Measurements from ENCODE around the gene SEPTIN5.
"Not testable (repeated sequence)": the region's sequence is repeated elsewhere in the genome, so short reads cannot be mapped to it uniquely, and the experiment has no call there.

The SEPTIN5 gene

DNA sequence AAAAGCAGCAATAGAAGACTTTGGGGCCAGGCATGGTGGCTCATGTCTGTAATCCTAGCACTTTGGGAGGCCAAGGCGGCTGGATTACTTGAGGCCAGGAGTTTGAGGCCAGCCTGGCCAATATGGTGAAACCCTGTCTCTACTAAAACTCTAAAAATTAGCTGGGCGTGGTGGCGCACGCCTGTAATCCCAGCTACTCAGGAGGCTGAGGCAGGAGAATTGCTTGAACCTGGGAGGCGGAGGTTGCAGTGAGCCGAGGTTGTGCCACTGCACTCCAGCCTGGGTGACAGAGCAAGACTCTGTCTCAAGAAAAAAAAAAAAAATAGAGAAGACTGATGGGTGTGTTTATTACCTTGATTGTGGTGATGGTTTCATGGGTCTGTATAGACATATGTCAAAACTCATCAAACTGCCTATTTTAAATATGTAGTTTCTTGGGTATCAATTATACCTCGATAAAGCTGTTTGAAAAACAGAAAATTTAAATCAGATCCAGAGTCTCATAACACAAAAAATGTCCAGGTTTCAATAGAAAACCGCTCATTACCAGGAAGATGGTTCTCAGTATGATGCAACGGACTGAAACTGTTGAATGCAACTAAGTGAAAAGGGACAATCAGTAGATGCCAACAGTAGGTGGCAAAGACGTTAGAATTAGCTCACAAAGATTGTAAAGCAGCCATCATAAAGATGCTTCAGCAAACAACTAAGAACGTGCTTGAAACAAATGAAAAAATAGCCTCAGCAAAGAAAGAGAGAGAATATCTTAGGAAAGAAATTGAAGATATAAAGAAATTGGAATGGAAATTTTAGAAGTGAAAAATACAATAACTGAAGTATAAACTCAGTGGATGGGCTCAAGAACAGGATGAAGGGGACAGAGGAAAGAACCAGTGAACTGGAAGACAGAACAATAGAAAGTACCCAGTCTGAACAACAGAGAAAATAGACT is 33.1 kb upstream of the SEPTIN5 start:
- no peak for DNase-seq

DNA sequence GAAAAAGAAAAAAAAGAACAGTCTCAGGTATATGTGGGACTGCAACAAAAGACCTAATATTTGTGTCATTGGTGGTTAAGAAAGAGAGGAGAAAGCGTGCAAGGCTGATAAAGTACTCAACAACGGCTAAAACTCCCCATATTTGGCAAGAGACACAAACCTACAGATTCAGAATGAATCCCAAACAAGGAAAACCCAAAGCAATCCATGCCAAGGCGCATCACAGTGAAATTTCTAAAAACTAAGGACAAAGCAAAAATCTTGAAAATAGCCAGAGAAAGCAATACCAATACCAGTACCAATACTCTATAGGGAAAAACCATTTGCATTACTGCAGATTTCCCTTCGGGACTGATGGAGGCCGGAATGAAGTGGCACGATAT is 32.4 kb upstream of the SEPTIN5 start:
- DNase-seq: no peak

DNA sequence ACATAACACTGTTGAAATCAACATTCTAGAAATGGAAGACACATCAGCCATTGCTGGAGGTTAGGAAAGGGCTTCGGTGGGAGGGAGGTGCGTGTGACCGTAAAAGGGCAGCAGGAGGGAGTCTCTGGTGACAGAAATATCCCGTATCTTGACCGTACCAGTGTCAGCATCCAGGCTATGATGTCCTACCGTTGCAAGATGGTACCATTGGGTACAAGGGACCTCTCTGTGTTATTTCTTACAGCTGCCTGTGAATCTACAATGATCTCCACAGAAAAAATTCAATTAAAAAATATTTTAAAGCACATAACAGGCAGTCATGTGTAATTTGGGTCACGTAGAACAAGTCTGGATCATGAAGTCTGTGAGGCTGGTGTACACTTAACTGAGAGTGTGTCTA is 27.4 kb upstream of the SEPTIN5 start:
- DNase-seq: no peak

DNA sequence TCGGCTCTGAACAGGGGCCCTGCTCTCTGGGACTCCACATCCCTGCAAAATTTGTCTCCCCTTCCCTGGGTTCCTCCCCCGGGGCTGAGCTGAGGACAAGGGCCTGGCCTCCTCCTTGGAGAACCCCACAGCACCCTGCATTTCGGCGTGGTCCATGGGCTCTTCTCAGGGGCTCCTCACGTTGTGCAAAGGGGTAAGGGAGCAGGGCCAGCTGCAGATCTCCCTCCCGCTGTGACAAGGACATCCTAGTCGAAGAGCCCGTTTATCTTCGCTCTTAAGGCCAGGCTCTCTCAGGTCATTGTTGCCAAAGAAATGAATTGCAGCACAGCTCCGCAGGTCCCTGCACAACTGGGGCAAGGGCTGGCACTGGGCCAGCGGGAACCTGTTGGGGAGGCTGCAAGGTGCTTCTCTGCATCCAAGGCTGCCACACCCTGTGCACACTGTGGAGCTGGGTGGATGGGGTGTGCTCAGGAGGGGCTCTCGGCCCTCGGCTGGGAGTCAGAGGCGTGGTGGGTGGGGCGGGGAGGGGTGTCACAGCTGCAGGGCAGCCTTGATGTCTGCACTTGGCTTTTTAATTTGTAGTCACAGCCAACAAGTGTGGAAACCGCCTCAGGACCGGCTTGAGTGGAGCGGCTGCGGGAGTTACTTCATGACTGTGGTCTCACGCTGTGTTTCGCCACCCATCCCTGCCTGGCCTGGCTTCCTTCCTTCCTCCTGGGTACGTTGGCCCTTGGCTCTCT is 26.6 kb upstream of the SEPTIN5 start:
- no peak for DNase-seq

DNA sequence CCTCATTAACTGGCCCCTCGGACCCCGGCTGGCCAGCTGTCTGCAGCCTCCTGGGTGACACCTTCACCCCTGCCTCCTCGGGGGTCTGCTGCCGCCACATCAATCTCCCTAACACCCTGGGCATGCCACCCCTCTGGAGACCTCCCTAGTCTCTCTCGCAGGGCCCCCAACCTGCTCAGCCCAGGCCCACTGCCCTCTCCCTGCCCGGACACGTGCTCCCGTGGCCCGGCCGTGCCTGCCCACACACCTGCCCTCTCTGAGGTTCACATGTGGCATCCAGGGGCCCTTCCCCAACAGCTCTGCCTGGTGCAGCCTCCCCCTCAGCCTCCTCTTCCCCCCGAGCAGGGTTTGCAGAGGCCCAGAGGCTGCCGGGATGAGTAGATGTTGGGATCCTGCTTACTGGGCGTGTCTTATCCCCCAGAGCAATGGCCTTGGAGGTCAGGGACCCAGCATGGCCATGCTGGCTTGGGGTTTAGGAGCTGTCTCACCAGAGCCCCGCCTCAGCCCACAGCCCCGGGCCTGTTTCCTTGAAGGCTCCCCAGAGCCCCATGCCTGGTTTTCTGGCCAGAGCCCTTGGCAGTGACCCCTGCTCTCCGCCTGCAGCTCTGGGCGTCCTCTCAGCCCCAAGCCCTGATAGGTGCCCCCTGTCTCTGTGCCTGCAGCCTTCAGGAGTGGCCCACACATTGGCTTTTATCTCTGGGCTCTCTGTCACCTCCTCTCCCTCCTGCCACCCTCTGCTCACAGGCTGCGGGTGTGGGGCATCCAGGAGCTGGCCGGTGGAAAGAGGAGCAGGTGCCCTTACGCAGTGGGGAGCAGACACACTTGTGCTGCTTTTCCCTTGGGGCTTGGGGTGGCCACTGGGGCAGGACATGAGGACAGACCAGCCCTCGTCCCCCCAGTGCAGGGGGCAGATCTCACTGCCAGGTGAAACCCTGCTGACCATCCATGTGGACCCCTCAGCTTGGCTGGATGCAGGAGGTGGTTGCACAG is 25.7 kb upstream of the SEPTIN5 start:
- no peak for DNase-seq

DNA sequence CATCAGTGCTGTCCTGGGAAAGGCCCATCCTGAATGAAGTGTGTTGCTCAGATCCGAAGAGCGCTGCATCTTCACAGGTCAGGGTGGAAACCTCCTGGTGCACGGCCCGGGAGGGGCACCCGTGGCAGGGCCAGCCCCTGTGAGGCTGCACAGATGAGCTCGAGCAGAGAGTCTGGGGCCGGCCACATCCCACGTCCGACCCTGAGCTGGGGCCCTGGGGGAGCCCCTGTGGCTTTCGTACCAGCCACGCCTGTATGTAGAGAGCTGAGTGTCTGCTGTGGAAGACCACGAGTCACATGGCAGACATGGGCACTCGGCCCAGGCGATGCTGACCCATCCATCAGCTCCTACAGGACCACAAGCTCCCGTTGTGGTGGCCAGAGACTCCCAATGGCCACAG is 24.9 kb upstream of the SEPTIN5 start:
- DNase-seq: no peak

DNA sequence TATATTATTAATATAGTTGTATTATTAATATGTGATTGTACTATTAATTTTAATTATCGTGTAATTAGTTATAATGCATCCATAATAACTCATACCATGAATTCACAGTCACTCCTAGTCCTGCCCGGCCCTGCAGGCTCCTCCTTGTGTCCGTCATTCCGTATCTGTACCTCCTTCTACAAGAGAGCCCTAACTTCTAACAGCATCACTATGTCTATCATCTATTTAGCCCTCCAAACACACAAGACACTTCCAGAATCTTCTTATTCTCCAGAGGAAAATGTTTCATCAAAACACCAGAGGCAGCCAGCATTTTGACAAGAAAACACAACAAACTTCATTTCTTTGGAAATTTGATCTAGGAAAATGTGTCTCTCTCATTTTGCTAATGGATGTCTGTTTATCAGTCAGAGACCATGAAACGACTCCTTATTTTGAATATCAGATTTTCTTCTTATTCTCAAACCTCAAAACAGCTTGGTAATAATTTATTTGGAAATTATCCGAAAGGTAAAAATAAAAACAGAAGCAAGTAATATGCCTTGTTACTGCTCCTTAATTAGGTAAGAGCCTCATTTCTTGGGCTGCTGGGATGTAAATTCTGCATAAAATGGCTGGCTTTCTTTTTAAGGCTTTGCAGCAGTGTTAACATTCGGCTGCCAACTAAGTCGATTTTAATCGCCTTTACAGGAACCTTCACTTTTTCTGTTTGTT is 23.1 kb upstream of the SEPTIN5 start:
- DNase-seq: no peak

DNA sequence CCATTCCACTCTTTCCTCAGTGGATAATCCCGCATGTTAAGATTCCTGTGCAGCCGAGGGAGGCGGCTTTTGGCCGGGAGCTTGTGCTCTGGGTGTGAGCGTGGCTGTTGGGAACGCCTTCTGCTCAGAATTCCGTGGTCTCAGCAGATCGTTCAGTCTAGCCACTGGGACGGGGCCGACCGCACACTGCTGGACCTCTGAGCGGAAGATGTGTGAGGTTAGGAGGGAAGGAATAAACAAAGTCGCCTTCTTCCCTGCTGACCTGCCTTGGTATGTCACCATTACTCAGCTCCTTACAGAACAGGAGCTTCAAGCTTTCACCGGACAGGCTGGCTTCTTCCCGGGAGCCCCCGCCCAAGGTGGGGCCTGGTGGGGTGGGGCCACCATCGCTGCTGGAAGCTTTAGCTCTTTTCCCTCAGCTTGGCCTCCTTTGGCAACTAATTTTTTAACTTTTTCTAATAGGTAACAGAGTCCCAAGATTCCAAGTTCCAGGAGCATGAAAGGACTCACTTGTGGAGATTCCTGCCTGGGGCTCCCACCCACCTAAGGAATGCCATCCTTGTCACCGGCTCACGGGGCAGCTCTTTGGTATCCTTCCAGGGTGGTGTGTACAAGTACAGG is 22.5 kb upstream of the SEPTIN5 start:
- DNase-seq: no peak

DNA sequence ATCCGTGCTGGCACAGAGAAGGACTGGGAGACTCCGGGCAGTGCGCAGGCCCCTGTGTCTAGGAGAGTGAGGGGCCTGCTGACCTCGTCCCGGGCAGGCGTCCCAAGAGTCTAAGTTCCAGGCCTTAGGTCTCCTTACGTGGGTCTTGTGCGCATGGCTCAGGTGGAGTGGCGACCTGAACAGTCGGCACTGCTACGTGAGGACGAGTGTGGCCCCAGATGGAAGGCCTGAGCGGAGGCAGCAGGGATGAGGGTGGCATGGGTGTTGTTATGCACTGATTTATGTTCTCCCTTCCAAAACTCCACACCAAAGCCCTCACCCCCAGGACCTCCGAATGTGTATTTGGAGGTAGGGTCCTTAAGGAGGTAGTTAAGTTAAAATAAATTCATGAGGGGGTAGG is 20.7 kb upstream of the SEPTIN5 start:
- DNase-seq: no peak

DNA sequence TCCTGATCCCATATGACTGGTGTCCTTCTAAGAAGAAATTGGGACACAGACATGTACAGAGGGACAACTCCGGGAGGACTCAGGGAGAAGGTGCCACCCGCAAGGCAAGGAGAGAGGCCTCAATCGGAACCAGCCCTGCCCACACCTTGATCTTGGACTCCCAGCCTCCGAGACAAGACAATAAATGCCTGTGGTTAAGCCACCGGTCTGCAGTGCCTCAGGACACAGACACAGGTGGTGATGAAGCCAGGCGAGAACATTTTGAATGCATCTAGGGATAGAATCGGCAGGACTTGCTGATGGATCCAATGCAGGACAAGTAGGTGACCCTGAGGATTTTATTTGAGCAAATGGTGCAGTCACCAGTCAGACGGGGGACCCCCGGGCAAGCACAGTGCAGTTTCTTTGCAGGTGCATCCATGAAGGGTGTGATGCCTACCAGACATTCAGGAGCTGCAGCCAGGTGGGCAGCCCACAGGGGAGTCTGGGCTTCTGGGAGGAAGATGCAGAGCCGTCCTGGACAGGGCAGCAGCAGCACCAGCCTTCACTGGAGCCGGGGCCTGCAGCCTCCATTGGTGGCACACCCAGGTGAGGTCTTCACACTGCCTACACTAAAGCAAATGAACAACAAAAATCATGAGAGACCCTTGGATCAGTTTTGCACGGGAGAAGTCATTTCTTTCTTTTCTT is 20.2 kb upstream of the SEPTIN5 start:
- no peak for DNase-seq

DNA sequence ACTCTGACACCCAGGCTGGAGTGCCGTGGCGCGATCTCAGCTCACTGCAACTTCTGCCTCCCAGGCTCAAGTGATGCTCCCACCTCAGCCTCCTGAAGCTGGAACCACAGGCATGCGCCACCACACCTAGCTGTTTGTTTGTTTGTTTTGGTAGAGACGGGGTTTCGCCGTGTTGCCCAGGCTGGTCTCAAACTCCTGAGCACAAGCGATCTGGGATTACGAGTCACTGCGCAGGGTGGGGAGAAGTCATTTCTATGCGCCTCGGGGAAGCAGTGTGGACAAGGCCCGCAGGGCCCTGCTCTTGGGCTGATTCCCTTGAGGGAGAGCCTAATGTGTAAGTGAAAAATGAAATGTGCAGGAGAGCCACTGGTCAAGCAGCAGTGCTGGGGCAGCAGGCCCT is 19.6 kb upstream of the SEPTIN5 start:
- DNase-seq: no peak

DNA sequence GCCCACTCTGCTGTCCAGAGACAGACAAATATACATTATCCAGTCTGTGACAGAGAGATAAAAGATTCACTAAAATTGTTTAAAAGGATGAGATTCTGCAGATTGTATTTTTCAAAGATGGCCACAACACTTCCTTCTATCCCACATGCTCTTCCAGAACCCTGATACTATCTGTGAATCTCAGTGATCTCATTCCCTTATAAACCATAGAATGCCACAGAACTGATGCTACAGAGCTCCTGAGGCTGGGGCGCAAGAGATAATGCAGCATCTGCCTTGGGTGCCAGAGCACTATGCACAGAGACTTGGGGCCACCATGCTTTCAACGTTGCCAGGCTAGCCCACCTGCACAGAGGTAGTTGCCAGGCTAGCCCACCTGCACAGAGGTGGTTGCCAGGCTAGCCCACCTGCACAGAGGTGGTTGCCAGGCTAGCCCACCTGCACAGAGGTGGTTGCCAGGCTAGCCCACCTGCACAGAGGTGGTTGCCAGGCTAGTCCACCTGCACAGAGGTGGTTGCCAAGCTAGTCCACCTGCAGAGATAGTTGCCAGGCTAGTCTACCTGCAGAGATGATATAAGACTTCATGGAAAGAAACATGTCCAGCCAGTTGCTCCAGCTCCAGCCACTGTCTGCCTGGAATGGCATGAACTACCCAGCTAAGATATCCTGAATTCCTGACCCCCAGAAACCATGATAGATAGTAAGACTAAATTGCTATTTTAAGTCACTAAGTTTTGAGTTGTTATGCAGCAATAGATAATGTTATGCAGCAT is 17.6 kb upstream of the SEPTIN5 start:
- no peak for DNase-seq

DNA sequence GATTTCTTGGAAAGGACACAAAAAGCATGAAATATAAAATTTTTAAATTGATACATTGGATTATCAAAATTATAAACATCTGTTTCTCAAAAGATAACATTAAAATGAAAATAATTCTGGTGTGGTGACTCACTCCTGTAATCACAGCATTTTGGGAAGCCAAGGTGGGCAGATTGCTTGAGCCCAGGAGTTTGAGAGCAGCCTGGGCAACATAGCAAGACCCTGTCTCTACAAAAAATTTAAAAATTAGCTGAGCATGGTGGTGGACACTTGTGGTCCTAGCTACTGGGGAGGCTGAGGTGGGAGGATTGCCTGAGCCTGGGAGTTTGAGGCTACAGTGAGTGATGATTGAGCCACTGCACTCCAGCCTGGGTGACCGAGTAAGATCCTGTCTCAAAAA is 16.4 kb upstream of the SEPTIN5 start:
- not testable (repeated sequence) for DNase-seq

DNA sequence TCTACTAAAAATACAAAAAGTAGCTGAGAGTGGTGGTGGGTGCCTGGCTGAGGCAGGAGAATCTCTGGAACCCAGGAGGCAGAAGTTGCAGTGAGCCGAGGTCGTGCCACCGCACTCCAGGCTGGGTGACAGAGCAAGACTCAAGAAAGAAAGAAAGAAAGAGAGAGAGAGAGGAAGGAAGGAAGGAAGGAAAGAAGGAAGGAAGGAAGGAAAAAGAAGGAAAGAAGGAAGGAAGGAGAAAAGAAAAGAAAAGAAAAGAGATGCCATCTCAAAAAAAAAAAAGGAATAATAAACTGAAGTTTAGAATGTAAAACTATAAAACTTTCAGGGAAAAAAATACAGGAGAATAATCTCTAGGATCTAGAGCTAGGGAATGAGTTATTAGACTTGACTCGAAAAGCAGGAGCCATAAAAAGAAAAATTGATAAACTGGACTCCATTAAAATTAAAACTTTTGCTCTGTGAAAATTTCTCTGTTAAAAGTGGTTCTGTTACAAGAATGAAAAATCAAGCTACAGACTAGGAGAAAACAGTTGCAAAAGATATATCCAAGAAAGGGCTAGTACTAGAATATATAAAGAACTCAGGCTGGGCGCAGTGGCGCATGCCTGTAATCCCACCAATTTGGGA is 13.4 kb upstream of the SEPTIN5 start:
- DNase-seq: no peak

DNA sequence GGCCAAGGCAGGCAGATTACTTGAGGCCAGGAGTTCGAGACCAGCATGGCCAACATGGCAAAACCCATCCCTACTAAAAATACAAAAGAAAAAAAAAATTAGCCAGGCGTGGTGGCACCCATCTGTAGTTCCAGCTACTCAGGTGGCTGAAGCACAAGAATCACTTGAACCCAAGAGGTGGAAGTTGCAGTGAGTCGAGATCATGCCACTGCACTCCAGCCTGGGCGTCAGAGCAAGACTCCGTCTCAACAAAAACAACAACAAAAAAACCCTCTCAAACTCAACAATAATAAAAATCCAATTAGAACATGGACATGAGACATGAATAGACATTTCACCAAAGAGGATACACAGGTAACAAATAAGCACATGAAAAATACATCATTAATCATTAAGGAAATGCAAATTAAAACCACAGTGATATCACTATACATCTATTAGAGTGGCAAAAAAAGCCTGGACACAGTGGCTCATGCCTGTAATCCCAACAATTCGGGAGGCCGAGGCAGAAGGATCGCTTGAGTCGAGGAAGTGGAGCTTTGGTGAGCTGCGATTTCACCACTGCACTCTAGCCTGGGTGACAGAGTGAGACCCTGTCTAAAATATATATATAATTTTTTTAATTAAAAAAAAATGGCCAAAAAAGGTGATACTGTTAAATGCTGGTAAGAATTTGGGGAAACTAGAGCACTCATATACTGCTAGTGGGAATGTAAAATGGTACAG is 12.7 kb upstream of the SEPTIN5 start:
- no peak for DNase-seq

DNA sequence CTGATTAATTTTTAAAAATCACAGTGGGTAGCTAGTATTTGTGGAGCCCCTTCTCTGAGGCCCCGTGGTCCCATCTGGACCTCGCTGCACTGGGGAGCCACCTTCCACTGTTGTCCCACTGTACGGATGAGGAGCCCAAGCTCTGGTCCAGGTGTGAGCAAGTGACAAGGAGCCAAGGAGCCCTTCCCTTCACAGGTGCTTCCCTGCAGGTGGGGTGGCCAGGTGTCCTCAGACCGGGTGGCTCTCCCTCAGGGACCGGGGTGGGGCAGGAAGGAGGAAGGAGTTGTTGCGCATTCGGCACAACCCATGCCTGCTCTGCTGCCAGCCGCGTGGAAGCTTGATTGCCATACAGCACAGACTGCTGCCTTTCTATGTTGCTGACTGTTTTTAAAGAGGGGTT is 10.4 kb upstream of the SEPTIN5 start:
- DNase-seq: no peak

DNA sequence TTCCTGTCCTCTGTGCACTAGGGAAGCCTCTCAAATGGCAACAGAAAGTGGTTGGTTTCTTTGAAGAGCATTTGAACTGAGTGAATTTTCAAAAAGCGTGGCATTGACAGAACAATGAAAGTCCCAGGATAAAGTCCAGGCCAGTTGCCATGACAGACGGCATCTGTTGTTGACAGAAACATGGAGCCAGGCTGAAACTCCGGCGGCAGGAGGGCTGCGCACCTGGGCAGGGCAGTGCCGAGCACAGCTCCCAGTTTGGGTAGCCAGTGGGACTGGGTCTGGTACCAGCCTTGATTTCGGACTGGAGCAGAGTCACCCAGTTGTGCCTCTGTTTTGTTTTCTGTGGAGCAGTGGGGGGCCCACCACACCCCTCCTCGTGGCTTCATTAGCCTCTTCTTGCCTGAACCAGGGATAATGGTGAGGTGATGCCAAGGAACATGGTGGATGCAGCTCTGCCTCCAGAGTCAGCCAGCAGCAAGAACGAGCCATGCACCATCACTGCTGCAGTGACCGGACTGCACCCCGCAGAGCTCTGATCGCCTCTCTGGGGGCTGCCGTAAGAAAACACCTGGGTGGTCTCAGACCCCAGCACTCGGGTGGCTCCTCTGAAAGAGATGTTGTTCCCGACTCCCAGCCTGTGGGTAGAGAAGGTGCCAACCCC is 9.8 kb upstream of the SEPTIN5 start:
- DNase-seq: no peak

DNA sequence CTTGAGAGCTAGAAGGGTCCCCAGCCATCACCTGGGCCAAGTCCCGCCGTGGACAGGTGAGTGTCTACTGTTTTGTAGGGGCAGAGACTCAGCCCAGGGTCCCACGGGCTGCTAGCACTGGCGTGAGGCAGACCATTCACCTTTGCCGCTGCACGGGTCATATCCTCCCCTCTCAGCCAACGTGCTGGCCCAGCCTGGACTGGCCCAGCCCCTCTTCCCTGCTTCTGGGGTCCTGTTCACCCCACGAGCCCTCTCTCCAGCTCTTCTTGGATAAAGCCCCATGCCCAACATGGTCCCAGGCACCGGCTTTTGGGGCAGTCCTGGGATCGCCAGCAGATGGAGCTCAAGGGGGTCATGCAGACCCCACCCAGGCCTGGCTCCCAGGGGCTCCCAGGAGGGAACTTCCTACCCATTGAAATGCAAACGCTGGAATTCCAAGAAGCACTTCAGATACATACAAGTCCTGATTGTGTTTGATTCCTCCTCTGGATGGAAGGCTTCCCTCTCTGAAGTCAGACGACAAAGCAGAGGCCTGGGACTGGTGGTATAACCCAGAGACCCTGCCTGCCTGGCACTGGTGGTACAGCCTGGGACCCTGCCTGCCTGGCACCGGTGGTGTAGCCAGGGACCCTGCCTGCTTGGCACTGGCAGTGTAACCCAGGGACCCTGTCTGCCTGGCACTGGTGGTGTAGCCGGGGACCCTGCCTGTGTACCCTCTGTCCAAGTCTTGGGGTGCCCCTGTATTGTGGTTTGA is 8.9 kb upstream of the SEPTIN5 start:
- DNase-seq: no peak

All from SW 1271 (cell line).